Subcutaneous preadipocyte (primary cell): ENCODE data around the gene SLC2A5. TPM values are rescaled to one million over a fixed set of nuclear protein-coding genes. Genes with fewer than 3 reads are reported as not detected.

Source experiments
- small RNA-seq: library from RNA; depleted of rRNA; stranded (forward); fragments of <200 nt; gene quantifications from one replicate; pipeline ENCODE3, GENCODE V24; 2012
- total RNA-seq: library from RNA; depleted of rRNA; stranded (reverse); fragments of >200 nt; gene quantifications from 2 replicates; pipeline ENCODE4 v1.2.3, GENCODE V29; 2012

SLC2A5 gene, protein sequence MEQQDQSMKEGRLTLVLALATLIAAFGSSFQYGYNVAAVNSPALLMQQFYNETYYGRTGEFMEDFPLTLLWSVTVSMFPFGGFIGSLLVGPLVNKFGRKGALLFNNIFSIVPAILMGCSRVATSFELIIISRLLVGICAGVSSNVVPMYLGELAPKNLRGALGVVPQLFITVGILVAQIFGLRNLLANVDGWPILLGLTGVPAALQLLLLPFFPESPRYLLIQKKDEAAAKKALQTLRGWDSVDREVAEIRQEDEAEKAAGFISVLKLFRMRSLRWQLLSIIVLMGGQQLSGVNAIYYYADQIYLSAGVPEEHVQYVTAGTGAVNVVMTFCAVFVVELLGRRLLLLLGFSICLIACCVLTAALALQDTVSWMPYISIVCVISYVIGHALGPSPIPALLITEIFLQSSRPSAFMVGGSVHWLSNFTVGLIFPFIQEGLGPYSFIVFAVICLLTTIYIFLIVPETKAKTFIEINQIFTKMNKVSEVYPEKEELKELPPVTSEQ
- total RNA-seq = 3.1 and 14.7 TPM in 2 replicates

GRCh38 chr1:9069326-9070100 lies at the start of gene SLC2A5:
Gene SLC2A5 (minus strand): TSS chr1:9069635. CDS start chr1:9069536, 99 bp downstream.

Small RNA genes within 50 kb of the gene (small RNA-seq; reads per million reads assigned to genes)
- gene RF00424 = not detected

Other genes starting within 250 kb of the SLC2A5 start
- gene ENO1, start 190.9 kb downstream of the SLC2A5 start, total RNA-seq = 2,623 and 2,640 TPM in 2 replicates
- gene CA6, start 123.8 kb downstream of the SLC2A5 start, total RNA-seq = not detected in 2 replicates
- not detected in 2 replicates for gene SLC2A7, start 43.2 kb downstream of the SLC2A5 start, total RNA-seq
- 4.8 and 7.6 TPM in 2 replicates for gene GPR157, start 59.5 kb upstream of the SLC2A5 start, total RNA-seq
- gene H6PD, start 165.1 kb upstream of the SLC2A5 start, total RNA-seq = 28.2 and 44.8 TPM in 2 replicates
- 17.6 and 27.2 TPM in 2 replicates for gene SPSB1, start 223.3 kb upstream of the SLC2A5 start, total RNA-seq